GM19239 (cell line): ENCODE data around the gene GPS2.

Experiments
- DNase-seq: peaks from one replicate; pipeline ENCODE4 v3.0.0; 2011; ENCODE audit warnings: low spot score; ENCODE audit not compliant: insufficient read length
- FAIRE-seq: peaks from 2 replicates; lab custom pipeline; 2011; peaks lifted over from hg19 to GRCh38; lab: Jason Lieb, UNC

The GPS2 gene

DNA sequence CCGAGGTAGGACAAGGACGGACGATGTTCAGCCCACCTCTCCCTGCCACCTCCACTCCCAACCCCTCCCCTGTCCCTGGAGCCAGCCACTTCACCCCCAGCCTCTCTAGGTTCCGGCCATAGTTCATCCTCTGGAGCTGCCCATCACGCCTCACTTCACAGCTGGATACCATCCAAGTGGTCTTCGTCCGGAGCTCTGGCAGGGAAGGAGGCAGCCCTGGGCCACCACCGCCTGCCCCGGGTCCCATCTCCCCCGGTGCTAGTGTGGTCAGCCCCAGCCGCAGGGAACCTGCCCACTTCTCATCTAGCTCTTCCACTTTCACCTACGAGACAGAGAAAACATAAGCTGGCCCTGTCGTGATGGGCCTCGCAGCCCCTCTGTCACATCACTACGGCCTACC lies 6.3 kb upstream of the GPS2 start:
- FAIRE-seq (no peak), DNase-seq (no peak)

DNA sequence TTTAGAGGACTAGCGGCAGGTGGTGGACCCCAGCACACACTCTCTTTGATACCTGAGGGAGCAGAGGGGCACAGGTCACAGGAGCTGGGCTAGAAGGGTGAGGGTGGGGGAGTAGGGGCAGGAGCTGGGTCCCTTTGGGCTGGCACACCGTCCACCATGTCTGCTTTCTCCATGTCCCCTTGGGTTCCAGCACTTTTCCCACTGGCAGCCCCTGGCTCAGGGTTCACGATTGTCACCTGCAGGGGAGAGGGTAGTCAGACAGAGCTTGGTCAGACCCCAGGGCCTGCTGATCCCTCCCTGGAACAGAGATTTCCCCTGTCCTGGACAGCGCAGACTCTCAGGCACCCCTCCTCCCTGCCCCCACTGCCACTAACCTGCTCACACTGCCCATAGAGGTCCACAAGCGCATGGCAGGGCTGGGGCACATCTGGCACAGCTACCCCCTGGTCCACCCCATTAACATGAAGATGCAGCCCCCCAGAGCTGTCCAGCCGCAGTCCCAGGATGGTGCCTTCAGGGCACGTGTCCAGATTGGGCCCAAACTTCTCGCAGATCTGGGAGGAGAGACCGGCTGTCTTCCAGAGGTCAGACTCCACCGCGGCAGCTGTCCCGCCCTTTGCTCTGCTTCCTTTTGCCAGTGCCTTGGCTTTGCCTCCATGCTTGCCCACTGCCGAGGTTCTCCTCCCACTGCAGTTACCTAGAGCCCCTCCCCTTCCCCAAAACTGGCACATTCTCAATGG lies 3.1 kb upstream of the GPS2 start:
- DNase-seq (no peak), FAIRE-seq (no peak)

DNA sequence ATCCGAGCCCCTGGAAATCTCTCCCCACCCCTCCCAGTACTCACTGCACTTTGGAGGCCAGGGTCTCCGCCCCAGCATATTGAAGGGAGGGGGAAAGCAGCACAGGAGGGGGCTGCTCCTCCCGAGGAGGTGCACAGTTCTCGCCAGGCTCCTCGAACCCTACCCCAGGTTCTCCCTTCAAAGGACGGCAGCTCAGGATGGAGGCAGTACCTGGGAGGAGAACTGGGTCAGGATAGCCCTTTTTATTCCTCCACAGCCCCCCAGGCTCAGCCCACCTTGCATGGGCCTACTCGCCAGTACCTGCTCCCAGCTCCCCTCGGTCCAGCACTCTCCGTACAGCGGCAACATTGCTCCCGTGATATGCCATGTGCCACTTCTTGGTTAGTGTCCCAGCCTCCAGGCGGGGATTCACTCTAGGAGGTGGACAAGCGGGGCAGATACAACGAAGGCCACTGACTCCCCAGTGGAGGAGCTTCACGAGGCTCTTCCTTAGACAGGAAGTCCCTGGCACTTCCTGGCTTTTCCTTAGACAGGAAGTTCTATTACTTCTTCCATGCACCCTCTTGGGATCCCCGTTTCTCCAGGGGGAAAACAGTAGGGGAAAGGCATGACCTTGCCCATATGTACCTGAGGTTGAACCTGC lies 2.1 kb upstream of the GPS2 start:
- DNase-seq (no peak), FAIRE-seq (no peak)

DNA sequence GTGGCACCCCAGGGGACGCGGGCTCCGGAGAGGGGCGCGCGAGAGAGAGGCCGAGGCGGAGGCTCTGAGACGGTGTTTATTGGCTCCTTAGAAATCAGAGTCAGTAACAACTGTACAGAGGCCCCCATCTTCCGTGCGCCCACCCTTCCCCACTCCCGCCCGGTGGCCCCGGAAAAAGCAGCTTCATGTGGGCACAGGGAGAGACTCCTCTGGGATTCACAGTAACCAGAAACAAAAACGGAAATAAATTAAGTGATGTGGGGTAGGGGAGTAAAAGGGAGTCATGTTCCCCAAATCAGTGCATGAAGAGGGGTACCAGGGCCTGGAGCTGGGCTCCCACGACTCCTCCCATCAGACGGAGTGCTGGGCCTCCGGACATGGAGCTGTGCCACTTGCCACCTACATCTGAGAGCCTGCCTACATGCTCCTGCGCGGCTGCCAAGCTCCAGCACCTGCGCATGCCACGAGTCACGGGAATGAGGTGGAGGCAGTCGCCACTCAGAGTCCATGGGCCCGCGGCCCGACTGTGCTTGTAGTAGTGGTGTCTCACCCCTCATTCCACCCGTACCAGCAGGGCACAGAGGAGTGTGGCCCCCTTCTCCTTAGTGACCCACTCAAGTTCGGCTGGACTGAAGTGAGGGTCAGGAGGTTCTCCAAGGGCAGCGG lies 543 bp upstream of the GPS2 start:
- DNase-seq, result no peak
- no peak for FAIRE-seq

- FAIRE-seq (peak; percentile 54), DNase-seq (no peak)
Observed at GRCh38 chr17:7313890-7314718, 1.1 kb downstream of the GPS2 start.

DNA sequence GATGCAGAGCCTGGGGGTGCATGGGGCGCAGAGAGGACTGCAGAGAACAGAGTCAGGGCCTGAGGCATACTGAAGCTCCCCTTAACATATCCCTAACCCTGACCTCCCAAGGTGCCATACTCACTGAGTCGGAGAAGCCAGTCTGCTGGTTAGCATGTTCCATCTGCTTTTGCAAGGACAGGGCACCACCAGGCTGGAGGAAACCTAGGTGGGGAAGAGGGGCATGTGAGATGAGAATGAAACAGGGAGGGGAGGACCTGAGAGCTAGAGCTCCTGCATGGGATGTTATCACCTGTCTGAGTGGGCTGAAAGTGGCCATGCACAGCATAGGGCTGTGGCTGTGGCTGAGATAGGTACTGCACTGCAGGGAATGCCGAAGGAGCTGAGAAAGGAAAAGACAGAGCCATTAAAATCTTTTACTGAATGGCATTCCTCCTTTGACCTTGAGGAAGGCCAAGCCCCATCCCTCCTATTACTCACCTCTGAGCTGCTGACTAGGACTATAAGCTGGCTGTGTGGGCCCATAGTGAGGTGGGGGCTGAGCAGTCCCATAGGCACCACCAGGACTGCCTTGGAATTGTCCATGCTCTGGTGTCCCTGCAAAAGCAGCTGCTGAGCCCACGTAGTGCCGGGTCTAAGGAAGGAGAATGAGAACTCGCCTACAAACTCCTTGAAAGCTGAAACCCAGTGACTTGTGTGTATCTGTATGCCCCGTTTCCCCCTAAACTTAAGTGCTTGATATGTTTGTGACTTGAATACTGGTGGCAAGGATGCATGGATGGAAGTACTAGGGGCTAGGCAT lies 1.9 kb downstream of the GPS2 start:
- DNase-seq, result no peak
- no peak for FAIRE-seq

GRCh38 chr17:7312432-7313087 lies 2.6 kb downstream of the GPS2 start:
- FAIRE-seq, result no peak
- no peak for DNase-seq

DNA sequence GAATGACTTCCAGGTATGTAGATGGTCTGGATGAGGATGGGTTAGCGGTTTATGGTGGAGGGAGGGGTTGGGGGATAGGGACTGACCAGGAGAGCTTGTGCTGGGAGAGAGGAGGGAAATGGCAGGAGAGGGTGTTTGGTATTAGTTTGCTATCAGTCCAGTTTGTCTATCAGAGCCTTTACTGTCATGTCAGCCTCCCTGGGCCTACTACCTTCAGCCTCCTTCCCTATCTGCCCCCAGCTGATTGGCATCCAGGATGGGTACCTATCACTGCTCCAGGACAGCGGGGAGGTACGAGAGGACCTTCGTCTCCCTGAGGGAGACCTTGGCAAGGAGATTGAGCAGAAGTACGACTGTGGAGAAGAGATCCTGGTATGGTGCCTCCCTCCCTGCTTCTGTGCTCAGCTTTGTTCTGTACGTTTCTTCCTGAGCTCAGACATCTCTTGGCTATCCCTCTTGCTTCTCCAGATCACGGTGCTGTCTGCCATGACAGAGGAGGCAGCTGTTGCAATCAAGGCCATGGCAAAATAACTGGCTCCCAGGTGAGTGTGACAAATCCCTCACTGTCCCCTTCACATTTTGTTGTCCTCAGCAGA lies 4.0 kb downstream of the GPS2 start:
- no peak for FAIRE-seq

DNA sequence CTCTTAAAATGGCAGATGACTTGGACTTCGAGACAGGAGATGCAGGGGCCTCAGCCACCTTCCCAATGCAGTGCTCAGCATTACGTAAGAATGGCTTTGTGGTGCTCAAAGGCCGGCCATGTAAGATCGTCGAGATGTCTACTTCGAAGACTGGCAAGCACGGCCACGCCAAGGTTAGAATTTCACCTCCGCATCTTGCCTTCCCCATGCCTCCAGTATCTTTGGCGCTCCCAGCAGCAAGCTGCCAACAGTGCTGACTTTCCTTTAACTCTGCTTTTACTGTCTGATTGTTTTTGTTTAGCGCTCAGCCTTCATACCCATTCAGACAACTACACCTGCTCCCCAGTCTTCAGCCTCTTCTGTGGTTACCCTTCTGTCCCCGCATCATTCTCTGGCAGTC lies 5.5 kb downstream of the GPS2 start:
- no peak for DNase-seq
- FAIRE-seq, result no peak

More for the DNA sequence above, 4.0 kb downstream of the GPS2 start:
- DNase-seq, result no peak

- DNase-seq (peak; percentile 59), FAIRE-seq (peak; percentile 94)
Observed at GRCh38 chr17:7308625-7309433, 6.3 kb downstream of the GPS2 start.

DNA sequence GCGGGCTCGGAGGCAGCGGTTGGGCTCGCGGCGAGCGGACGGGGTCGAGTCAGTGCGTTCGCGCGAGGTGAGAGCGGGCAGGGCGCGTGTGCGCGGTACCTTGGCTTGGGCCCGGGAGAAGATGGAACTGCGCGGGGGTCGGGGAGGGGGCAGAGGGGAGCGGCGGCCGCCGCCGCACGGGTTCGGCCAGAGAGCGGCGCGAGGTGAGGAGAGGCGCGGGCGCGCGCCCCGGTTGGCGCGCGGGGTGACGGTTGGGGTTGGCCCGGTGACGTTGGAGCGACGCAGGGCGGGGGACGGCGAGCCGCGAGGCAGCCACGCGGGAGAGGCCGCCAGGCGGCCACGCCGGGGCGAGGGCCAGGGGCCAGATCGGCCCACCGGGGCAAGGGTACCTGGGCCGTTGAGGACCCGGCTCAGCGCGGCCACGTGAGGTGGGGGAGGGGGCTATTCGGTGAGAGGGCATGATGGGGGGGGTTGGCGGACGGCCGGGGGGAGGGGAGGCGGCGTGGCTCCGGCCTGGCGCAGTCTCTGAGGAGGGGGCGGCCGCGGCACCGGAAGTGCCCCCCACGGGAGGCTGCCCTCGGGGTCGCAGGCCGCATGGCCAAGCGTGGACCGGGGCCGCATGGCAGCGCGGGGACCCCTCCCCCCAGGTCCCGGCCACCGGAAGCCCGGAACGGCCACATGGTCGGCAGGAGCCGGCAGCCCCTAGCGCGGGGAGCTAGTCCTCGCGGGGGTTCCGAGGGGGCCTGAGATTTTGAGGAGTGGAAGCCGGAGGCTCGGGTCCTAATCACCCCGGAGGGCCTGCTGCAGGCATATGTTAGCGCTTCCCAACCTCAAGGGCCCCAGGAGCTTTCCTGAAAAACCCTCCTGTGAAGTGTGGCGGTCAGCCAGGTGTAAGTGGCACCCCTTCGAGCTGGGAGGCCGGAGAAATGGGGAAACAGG lies 7.2 kb downstream of the GPS2 start:
- no peak for DNase-seq
- FAIRE-seq, result no peak

DNA sequence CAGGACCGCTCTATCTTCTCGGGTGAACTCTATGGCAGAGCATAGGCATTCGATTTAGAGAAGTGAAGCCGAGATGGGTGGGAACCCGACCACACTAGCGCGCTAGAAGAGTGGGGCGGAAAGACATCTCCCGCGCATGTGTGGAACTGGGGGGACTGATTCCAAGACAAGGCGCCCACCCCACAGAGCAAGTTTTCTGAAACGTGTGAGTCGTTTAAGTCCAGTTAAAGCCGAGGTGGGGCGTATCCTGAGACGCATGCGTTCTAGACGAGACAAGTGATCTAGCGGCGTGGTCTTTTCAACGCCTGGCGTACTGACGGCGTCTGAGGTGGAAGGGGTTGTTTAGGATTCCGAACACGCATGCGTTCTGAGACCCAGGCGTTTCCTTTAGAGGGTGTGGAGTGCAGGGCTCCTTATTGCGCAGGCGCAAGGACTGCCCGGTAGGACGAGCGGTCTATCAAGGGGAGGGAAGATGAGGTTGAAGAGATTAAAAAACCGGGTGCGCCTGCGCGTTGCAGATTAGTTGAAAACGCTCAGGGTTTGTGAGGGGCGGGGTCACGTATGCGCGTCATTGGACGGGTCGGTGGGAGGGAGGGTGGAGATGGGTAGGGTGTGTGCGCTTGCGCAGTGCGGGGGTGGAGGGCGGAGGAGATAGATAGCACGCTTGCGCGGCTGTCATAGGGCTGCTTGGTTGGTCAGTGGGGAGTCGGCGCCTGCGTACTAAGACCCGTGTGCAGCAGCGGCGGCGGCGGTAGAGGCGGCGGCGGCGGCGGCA lies 8.1 kb downstream of the GPS2 start, which contains the start of gene EIF5A:
Gene EIF5A, plus strand, starts transcription at position 718 of the 775 bp plus-strand sequence. CDS start 2,008 bp downstream, outside the sequence.
- FAIRE-seq (peak; percentile 100), DNase-seq (peak; percentile 91)

DNA sequence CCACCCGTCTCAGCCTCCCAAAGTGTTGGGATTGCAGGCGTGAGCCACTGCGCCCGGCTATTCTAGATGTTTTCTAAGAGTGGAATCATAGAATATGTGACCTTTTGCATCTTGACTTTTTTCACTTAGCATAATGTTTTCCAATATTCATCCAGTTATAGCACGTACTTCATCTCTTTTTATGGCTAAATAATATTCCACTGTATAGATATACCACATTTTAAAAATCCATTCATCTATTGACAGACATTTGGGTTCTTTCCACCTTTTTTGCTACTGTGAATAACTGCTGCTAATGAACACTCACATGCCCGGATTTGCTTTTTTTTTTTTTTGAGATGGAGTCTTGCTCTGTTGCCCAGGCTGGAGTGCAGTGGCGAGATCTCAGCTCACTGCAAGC lies 11.0 kb downstream of the GPS2 start:
- FAIRE-seq (no peak), DNase-seq (no peak)

DNA sequence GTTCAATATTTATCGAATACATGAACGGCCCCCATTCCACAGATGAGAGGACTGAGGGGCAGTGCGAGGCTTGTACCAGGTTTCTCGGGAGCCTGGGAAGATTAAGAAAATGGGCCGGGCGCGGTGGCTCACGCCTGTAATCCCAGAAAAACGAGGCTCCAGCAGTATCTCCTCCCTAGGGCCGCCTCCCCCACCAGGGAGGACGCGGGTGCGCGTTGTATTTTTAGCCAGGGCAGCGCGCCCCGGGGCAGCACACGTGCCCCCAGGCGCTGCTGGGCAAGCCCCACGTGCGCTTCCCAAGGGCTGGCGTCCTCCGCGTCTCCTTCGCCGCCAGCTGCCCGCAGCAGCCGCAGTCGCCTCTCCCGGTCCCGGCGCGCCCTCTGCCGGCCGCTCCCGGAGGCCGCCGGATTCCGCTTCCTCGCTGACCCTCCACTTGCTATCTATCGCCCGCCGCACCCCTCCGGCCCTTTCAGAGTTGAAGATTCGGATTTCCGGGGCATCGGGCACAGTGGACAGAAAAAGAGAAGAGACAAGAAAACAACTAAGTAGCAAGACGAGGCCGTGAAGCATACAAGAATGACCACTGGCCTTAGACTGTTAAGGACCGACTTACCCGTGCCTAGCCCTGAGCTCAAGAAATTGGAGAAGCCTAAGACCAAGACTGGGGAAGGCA lies 18.8 kb downstream of the GPS2 start:
- FAIRE-seq (peak; percentile 51), DNase-seq (peak; percentile 85)
